ENCODE results near the gene CDCA5.
A peak's percentile ranks its signal among the peaks of the same experiment; 100 is the strongest.

CDCA5 gene

GRCh38 chr11:65113839-65114238 is 30.0 kb upstream of the CDCA5 start:
- H3K4me3 ChIP-seq (ENCODE audit: low read depth, low read length), result no peak overlapping the region
- no peak for DNase-seq (ENCODE audit: low read depth)
- TF ChIP-seq CTCF (IDR thresholded peaks at IDR 0.05; ENCODE audit: low read depth, low read length, missing control alignments), result no peak

- TF ChIP-seq CTCF (IDR thresholded peaks at IDR 0.05; ENCODE audit: low read depth, low read length, missing control alignments), result no peak
- peak overlapping the region; percentile 76 for H3K4me3 ChIP-seq (ENCODE audit: low read depth, low read length)
- no peak for DNase-seq (ENCODE audit: low read depth)
Measured at GRCh38 chr11:65113361-65113756, 29.5 kb upstream of the CDCA5 start.

GRCh38 chr11:65112546-65113360 is 28.9 kb upstream of the CDCA5 start:
- DNase-seq (ENCODE audit: low read depth), result no peak
- peak overlapping the region; percentile 76 for H3K4me3 ChIP-seq (ENCODE audit: low read depth, low read length)
- TF ChIP-seq CTCF (IDR thresholded peaks at IDR 0.05; ENCODE audit: low read depth, low read length, missing control alignments), result peak; percentile 87

- peak within 1 kb of the TSS; percentile 76 for H3K4me3 ChIP-seq (ENCODE audit: low read depth, low read length)
- TF ChIP-seq CTCF (IDR thresholded peaks at IDR 0.05; ENCODE audit: low read depth, low read length, missing control alignments), result no peak
- peak; percentile 79 for DNase-seq (ENCODE audit: low read depth)
Measured at GRCh38 chr11:65111744-65112545, 28.1 kb upstream of the CDCA5 start, which contains the start of gene TM7SF2. Gene TM7SF2, plus strand, starts transcription at chr11:65111872. Its CDS starts 144 bp downstream, at chr11:65112016.

GRCh38 chr11:65111159-65111743 is 27.4 kb upstream of the CDCA5 start:
- H3K4me3 ChIP-seq (ENCODE audit: low read depth, low read length), result no peak overlapping the region
- TF ChIP-seq CTCF (IDR thresholded peaks at IDR 0.05; ENCODE audit: low read depth, low read length, missing control alignments), result no peak
- no peak for DNase-seq (ENCODE audit: low read depth)

- TF ChIP-seq CTCF (IDR thresholded peaks at IDR 0.05; ENCODE audit: low read depth, low read length, missing control alignments), result peak; percentile 98
- DNase-seq (ENCODE audit: low read depth), result peak; percentile 61
- no peak overlapping the region for H3K4me3 ChIP-seq (ENCODE audit: low read depth, low read length)
Measured at GRCh38 chr11:65110354-65110861, 26.6 kb upstream of the CDCA5 start.
